ENCODE measurements around the gene TMEM151A. TPM values are rescaled to one million over a fixed set of nuclear protein-coding genes. Genes with fewer than 3 reads are reported as not detected.
"Not testable (repeated sequence)": the region's sequence is repeated elsewhere in the genome, so short reads cannot be mapped to it uniquely, and the experiment has no call there.

The TMEM151A gene
- total RNA-seq, 1 experiment from 2014 or later, result 0.42 TPM

GRCh38 chr11:66315498-66315885, 23.8 kb downstream of the TMEM151A start:
- no peak overlapping the region for H3K4me3 ChIP-seq (ENCODE audit: insufficient read depth, low read depth, low read length)
- no peaks in the 10 kb centered on the region for H3K36me3 ChIP-seq (replicated peaks; ENCODE audit: control insufficient read depth, insufficient read depth, low read length)
- DNase-seq, result no peak
- H3K27me3 ChIP-seq (ENCODE audit: control insufficient read depth, insufficient read depth, low read length), result no peaks in the 10 kb centered on the region

GRCh38 chr11:66315921-66316811, 24.5 kb downstream of the TMEM151A start:
- DNase-seq, result no peak
- Histone ChIP-seq H3K36me3 (replicated peaks; ENCODE audit: control insufficient read depth, insufficient read depth, low read length) (no peaks in the 10 kb centered on the region), H3K4me3 (ENCODE audit: insufficient read depth, low read depth, low read length) (no peak overlapping the region)

GRCh38 chr11:66316849-66317251, 25.2 kb downstream of the TMEM151A start, which contains the start of gene CD248:
Gene CD248, minus strand, starts transcription at chr11:66317044. Its CDS starts 17 bp downstream, at chr11:66317027.
- peak; percentile 92 for DNase-seq
- peak within 1 kb of the TSS; percentile 21; the same call in 1 of the 2 replicates for H3K4me3 ChIP-seq (ENCODE audit: insufficient read depth, low read depth, low read length)
- no peaks in the 10 kb centered on the region for H3K27me3 ChIP-seq (ENCODE audit: control insufficient read depth, insufficient read depth, low read length)
- no peaks in the 10 kb centered on the region for H3K36me3 ChIP-seq (replicated peaks; ENCODE audit: control insufficient read depth, insufficient read depth, low read length)

More at GRCh38 chr11:66315921-66316811, 24.5 kb downstream of the TMEM151A start:
- no peaks in the 10 kb centered on the region for H3K27me3 ChIP-seq (ENCODE audit: control insufficient read depth, insufficient read depth, low read length)

- Histone ChIP-seq H3K36me3 (replicated peaks; ENCODE audit: control insufficient read depth, insufficient read depth, low read length) (no peaks in the 10 kb centered on the region), H3K27me3 (ENCODE audit: control insufficient read depth, insufficient read depth, low read length) (no peaks in the 10 kb centered on the region), H3K4me3 (ENCODE audit: insufficient read depth, low read depth, low read length) (peak overlapping the region; percentile 21; the same call in 1 of the 2 replicates)
- DNase-seq, result peak; percentile 73
Measured at GRCh38 chr11:66317322-66317722, 25.6 kb downstream of the TMEM151A start.

- H3K36me3 ChIP-seq (replicated peaks; ENCODE audit: control insufficient read depth, insufficient read depth, low read length), result no peaks in the 10 kb centered on the region
Measured at GRCh38 chr11:66317723-66318599, 26.3 kb downstream of the TMEM151A start.

GRCh38 chr11:66318600-66318970, 26.9 kb downstream of the TMEM151A start:
- no peaks in the 10 kb centered on the region for H3K36me3 ChIP-seq (replicated peaks; ENCODE audit: control insufficient read depth, insufficient read depth, low read length)
- H3K4me3 ChIP-seq (ENCODE audit: insufficient read depth, low read depth, low read length), result no peak overlapping the region
- DNase-seq, result no peak
- H3K27me3 ChIP-seq (ENCODE audit: control insufficient read depth, insufficient read depth, low read length), result no peaks in the 10 kb centered on the region

More at GRCh38 chr11:66317723-66318599, 26.3 kb downstream of the TMEM151A start:
- no peaks in the 10 kb centered on the region for H3K27me3 ChIP-seq (ENCODE audit: control insufficient read depth, insufficient read depth, low read length)
- no peak overlapping the region for H3K4me3 ChIP-seq (ENCODE audit: insufficient read depth, low read depth, low read length)
- DNase-seq, result peak; percentile 77

GRCh38 chr11:66320289-66320688, 28.6 kb downstream of the TMEM151A start:
- H3K4me3 ChIP-seq (ENCODE audit: insufficient read depth, low read depth, low read length); H3K27me3 ChIP-seq (ENCODE audit: control insufficient read depth, insufficient read depth, low read length): not testable (repeated sequence)

GRCh38 chr11:66320748-66321147, 29.1 kb downstream of the TMEM151A start:
- H3K27me3 ChIP-seq (ENCODE audit: control insufficient read depth, insufficient read depth, low read length); H3K4me3 ChIP-seq (ENCODE audit: insufficient read depth, low read depth, low read length); DNase-seq; H3K36me3 ChIP-seq (replicated peaks; ENCODE audit: control insufficient read depth, insufficient read depth, low read length): not testable (repeated sequence)

More at GRCh38 chr11:66320289-66320688, 28.6 kb downstream of the TMEM151A start:
- DNase-seq; H3K36me3 ChIP-seq (replicated peaks; ENCODE audit: control insufficient read depth, insufficient read depth, low read length): not testable (repeated sequence)

- Histone ChIP-seq H3K27me3 (ENCODE audit: control insufficient read depth, insufficient read depth, low read length) (no peaks in the 10 kb centered on the region), H3K36me3 (replicated peaks; ENCODE audit: control insufficient read depth, insufficient read depth, low read length) (no peaks in the 10 kb centered on the region), H3K4me3 (ENCODE audit: insufficient read depth, low read depth, low read length) (no peak overlapping the region)
- no peak for DNase-seq
Measured at GRCh38 chr11:66321606-66322005, 29.9 kb downstream of the TMEM151A start.

- H3K27me3 ChIP-seq (ENCODE audit: control insufficient read depth, insufficient read depth, low read length), result no peaks in the 10 kb centered on the region
- no peak for DNase-seq
Measured at GRCh38 chr11:66322732-66323427, 31.2 kb downstream of the TMEM151A start.

GRCh38 chr11:66323684-66324083, 32.0 kb downstream of the TMEM151A start:
- H3K36me3 ChIP-seq (replicated peaks; ENCODE audit: control insufficient read depth, insufficient read depth, low read length), result no peaks in the 10 kb centered on the region
- H3K27me3 ChIP-seq (ENCODE audit: control insufficient read depth, insufficient read depth, low read length), result no peaks in the 10 kb centered on the region
- no peak for DNase-seq
- H3K4me3 ChIP-seq (ENCODE audit: insufficient read depth, low read depth, low read length), result no peak overlapping the region

More at GRCh38 chr11:66322732-66323427, 31.2 kb downstream of the TMEM151A start:
- H3K4me3 ChIP-seq (ENCODE audit: insufficient read depth, low read depth, low read length), result no peak overlapping the region
- no peaks in the 10 kb centered on the region for H3K36me3 ChIP-seq (replicated peaks; ENCODE audit: control insufficient read depth, insufficient read depth, low read length)

GRCh38 chr11:66324664-66325063, 33.0 kb downstream of the TMEM151A start:
- H3K27me3 ChIP-seq (ENCODE audit: control insufficient read depth, insufficient read depth, low read length), result no peaks in the 10 kb centered on the region
- H3K36me3 ChIP-seq (replicated peaks; ENCODE audit: control insufficient read depth, insufficient read depth, low read length), result no peaks in the 10 kb centered on the region
- DNase-seq, result peak; percentile 58
- H3K4me3 ChIP-seq (ENCODE audit: insufficient read depth, low read depth, low read length), result no peak overlapping the region

GRCh38 chr11:66325263-66325671, 33.6 kb downstream of the TMEM151A start:
- no peak for DNase-seq
- Histone ChIP-seq H3K27me3 (ENCODE audit: control insufficient read depth, insufficient read depth, low read length) (no peaks in the 10 kb centered on the region), H3K36me3 (replicated peaks; ENCODE audit: control insufficient read depth, insufficient read depth, low read length) (no peaks in the 10 kb centered on the region), H3K4me3 (ENCODE audit: insufficient read depth, low read depth, low read length) (no peak overlapping the region)
